HG03139 (cell line): ENCODE results near the gene GNAS-AS1.

Source experiments
- ATAC-seq: cut with Tn5 transposase; IDR thresholded peaks from one replicate; pipeline ENCODE4 v1.9.1; 2021; ENCODE audit not compliant: unreplicated experiment

Gene GNAS-AS1

DNA sequence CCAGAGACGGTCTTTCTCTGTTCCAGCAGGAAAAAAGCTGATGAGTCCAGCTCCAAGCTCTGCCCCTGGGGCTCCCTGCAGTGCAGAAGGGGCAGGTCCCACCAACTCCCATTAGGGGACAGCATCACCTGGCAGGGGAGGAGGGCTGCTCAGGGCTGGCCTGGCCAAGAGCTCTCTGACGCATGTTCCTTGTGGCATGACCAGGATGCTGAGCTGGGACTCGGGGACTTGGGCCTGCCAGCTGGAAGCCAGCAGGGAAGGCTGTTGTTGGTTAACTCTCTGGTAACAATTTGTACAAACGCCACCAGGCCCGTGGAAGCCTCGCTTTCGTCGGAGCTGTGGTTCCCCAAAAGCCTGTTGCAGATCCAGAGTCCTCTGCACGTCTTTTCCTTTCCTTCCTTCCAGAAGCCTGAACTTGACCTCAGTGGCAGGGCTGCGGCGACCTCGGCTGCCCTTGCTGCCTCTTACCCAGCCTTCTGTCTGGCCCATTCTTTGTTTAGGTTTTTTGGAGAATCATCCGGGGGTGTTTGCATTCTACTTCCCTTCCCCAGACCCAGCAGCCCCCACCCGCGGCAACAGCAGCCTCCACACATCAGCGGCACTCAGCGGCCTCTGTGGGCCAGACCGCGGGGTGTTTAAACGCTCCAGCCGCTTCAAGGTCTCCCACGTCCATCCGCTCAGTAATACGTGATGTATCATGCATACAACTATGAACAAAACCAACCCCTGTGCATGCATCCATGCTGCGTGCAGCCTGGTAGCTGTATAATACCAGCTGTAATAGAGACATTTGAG, 63.3 kb downstream of the GNAS-AS1 start:
- no peak for ATAC-seq

DNA sequence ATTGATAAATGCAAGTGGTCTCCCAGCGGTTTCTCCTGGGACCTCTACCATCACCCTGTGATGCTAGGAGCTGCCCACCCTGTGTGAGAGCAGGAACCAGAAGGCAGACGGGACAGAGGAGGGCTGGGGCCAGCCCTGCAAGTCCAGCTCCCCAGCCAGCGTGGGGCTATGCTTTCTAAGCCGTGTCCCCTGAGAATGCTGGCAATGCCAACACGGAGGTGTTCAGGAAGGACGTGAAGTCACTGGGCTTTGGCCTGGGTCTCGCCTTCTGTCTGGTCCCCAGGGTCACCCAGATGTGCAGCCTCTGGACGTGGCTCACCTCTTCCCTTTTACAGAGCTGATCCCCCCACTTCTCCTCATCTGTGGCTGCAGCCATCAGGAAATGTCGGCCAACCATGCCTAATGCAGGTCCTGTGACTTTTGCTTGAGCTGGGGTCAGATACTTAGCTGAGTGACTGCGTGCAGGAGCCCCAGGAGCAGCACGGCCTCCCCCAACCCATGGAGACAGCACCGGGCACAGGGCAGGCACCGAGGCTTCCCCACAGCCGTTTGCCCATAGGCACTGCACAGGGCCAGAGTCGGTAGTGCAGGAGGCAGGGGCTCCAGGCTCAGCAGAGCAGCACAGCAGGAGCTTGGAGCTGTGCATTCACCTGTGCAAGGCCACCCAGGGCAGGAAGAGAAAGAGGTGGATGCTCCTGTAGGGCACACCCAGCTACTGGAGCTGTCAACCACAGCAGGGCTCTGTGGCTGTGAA, 66.2 kb downstream of the GNAS-AS1 start:
- no peak for ATAC-seq

GRCh38 chr20:58783511-58784011, 67.1 kb downstream of the GNAS-AS1 start:
- ATAC-seq = no peak

- no peak for ATAC-seq
These were observed 69.6 kb downstream of the GNAS-AS1 start for GRCh38 chr20:58781138-58781537.

- no peak for ATAC-seq
These were observed 71.9 kb downstream of the GNAS-AS1 start for GRCh38 chr20:58778760-58779159.

DNA sequence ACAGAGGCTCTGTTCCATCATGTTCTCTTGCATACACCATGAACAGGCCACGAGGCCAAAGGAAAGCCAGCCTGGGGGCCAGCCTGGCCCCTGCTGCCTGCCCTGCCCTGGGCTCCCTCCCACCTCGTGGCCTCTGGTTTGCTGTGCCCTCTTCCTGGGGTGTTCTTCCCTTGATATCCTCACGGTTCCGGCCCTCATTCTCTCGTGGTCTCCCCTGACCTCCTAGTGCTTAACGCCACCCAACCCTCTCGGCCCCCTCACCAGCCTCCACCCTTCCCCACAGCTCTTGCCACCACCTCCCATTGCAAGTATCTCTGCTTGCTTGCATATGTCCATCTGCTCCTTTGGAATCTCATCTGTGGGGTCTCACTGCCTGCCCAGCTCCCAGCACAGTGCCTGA, 73.0 kb downstream of the GNAS-AS1 start:
- no peak for ATAC-seq

DNA sequence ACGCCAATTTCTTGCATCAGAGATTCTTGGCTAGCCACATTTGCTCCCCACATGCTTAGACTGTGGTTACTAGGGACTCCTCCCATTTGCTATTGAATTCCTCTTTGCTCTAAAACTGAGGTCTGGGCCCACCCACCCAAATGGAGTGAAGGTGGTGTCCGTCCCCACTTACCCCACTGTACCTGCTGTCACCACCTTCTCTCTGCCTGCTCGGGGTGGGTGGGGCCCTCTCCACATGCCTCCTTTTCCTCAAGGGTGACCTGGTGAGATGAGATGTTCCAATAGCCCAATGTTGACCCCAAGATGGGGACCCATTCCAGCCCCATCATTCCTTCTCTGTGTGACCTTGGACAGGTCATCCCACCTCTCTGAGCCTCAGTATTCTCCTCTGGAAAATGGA, 74.6 kb downstream of the GNAS-AS1 start:
- ATAC-seq = no peak

DNA sequence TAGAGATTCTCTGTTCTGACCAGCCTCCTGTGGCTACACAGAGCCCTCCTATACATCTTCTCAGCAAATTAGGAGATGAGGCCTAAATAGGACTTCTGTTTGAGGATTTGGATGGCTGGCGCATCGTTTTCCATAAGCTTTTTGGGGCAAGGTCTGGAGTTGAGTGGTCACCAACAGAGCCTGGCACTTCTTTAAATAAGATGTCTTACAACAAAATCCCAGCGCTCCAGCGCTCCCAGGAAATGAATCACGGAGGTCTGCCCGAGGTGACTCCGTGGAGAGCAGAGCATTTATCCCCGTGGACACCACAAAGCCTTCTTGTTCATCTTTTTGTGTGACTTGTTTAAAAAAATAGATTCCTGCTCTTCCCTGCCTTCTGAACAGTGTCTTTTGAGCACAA, 75.3 kb downstream of the GNAS-AS1 start:
- ATAC-seq = no peak

DNA sequence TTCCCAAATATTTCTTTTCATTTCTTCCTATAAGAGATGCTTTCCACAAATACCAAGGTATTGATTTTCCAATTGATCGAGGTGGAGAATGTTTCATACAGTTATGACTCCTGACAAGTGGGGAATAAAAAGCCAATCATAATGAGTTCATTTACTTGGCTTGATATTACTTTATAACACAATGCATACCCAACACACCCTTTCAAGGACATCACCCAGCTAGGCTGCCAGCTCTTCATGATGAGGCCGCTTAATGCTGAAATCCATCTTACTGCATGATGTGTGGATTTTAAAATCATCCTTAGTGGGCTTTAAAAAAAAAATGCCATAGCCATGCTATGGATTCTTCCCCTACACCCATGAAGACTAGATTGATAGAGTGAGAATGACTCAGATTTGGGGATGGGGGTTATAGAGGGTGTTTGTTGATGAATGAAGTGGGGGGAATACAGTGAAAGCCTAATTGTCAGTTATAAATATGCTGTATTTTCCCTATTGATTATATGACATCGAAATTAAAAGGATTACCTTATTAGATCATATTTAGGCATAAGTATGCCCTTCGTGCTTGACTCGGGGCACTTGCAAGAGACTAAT, 75.9 kb downstream of the GNAS-AS1 start:
- no peak for ATAC-seq

GRCh38 chr20:58774214-58774613, 76.5 kb downstream of the GNAS-AS1 start:
- no peak for ATAC-seq

GRCh38 chr20:58772786-58773185, 77.9 kb downstream of the GNAS-AS1 start:
- no peak for ATAC-seq
